Uterus (tissue), 2 donors: Measurements from ENCODE around the gene DCC.

Experiments used
- CTCF ChIP-seq, 4 experiments: fragments of 200-600 bp in 2 of 4; fragments of 450-650 bp in 2 of 4; sonication (generic) in 2 of 4; IDR thresholded peaks; one replicate each; pipeline ENCODE4 v1.5.1; 2016 to 2019; ENCODE audit warnings: antibody characterized with exemption in 4 of 4, mild to moderate bottlenecking in 2 of 4, moderate library complexity in 1 of 4
- POLR2A ChIP-seq, 2 donors: fragments of 450-650 bp; IDR thresholded peaks; one replicate each; pipeline ENCODE4 v1.6.1; 2016; ENCODE audit warnings: antibody characterized with exemption in 2 of 2, mild to moderate bottlenecking in 1 of 2, moderate library complexity in 1 of 2

- TF ChIP-seq CTCF (IDR thresholded peaks at IDR 0.05) (no peak), POLR2A (IDR thresholded peaks at IDR 0.05) (no peak)
Observed at GRCh38 chr18:53234610-53235009, 894.6 kb downstream of the DCC start.
